ENCODE measurements around the gene EIF2B4. TPM values are rescaled to one million over a fixed set of nuclear protein-coding genes. Genes with fewer than 3 reads are reported as not detected.
A peak's percentile ranks its signal among the peaks of the same experiment; 100 is the strongest.

EIF2B4 gene
- total and polyA plus RNA-seq, 2 of the 13 experiments (the other 11 are each of a cell fraction or from before 2014, with no cell fraction given): 91.5 to 96.4 TPM

GRCh38 chr2:27320958-27321543 lies 49.1 kb downstream of the EIF2B4 start (continued):
- TF ChIP-seq HBP1 (CRISPR knock-in tag; IDR thresholded peaks at IDR 0.05; ENCODE audit: low read depth) (peak; percentile 94), ZNF138 (CRISPR knock-in tag; IDR thresholded peaks at IDR 0.05; ENCODE audit: low read depth) (no peak), FOSL1 (CRISPR knock-in tag; IDR thresholded peaks at IDR 0.05; ENCODE audit: borderline replicate concordance) (peak; percentile 99), RBAK (CRISPR knock-in tag; IDR thresholded peaks at IDR 0.05) (no peak), ZNF598 (CRISPR knock-in tag; IDR thresholded peaks at IDR 0.05; ENCODE audit: borderline replicate concordance) (peak; percentile 52; the same call in 1 of the 2 replicates), ZNF564 (CRISPR knock-in tag; IDR thresholded peaks at IDR 0.05) (no peak), THYN1 (CRISPR knock-in tag; IDR thresholded peaks at IDR 0.05; ENCODE audit: borderline replicate concordance, low read depth) (no peak), MYNN (CRISPR knock-in tag; IDR thresholded peaks at IDR 0.05; ENCODE audit: low read depth) (no peak), PRDM15 (CRISPR knock-in tag; IDR thresholded peaks at IDR 0.05) (peak; percentile 86; the same call in 1 of the 2 replicates), ZKSCAN8 (CRISPR knock-in tag; IDR thresholded peaks at IDR 0.05; ENCODE audit: borderline replicate concordance) (peak; percentile 77; the same call in 1 of the 2 replicates), ZFP36L1 (CRISPR knock-in tag; IDR thresholded peaks at IDR 0.05) (no peak), RCOR2 (CRISPR knock-in tag; IDR thresholded peaks at IDR 0.05) (peak; percentile 84), TFDP1 (CRISPR knock-in tag; IDR thresholded peaks at IDR 0.05; ENCODE audit: borderline replicate concordance) (peak; percentile 71; the same call in 1 of the 2 replicates), ZSCAN5A (CRISPR knock-in tag; IDR thresholded peaks at IDR 0.05; ENCODE audit: borderline replicate concordance) (no peak), NFAT5 (CRISPR knock-in tag; IDR thresholded peaks at IDR 0.05) (no peak)
